Measurements from ENCODE around the gene PYGB.

DNA sequence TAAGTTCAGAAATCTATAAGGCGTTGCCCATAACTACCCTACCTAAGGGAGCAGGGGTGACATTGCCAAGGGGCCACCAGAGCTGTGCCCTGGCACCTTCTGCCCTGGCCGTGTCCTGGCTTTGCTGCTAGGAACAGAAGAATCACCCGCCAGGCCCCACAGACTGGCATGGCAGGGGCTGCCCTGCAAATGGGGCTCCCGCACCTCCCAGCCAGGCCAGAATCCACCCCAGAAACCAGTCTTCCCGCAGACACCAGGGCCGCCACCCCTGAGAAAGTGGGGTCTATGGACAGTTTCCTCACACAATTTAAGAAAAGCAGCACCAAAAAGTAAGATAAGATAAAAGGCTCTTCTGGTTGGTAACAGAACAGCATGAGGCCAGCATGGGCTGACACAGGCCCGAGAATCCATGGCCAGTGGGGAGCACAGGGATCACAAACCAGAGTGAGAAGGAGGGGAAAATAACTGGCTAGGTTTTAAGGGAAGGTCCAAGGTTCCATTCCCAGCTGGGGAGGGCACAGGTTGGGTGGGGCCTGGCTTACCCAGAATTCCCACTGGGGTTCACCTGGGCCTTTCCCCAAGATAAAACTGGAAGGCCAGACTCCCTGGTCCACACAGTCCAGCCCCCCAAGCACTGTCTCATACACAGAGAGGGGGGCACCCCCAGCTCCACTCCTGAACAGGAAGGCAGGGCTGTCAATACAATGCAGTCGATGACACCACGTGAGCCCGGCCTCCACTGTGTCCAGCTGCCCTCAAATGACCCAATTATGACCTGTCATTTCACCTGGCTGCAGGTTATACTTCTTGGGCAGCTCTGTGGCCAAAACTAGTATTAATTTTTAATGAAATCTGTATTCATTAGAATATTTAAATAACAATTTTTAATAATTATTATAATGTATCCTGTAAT, 59.4 kb downstream of the PYGB start:
- TF ChIP-seq, protein P1, sequence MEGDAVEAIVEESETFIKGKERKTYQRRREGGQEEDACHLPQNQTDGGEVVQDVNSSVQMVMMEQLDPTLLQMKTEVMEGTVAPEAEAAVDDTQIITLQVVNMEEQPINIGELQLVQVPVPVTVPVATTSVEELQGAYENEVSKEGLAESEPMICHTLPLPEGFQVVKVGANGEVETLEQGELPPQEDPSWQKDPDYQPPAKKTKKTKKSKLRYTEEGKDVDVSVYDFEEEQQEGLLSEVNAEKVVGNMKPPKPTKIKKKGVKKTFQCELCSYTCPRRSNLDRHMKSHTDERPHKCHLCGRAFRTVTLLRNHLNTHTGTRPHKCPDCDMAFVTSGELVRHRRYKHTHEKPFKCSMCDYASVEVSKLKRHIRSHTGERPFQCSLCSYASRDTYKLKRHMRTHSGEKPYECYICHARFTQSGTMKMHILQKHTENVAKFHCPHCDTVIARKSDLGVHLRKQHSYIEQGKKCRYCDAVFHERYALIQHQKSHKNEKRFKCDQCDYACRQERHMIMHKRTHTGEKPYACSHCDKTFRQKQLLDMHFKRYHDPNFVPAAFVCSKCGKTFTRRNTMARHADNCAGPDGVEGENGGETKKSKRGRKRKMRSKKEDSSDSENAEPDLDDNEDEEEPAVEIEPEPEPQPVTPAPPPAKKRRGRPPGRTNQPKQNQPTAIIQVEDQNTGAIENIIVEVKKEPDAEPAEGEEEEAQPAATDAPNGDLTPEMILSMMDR (IDR thresholded peaks at IDR 0.05), result no peak
- TF ChIP-seq POLR2AphosphoS5 (IDR thresholded peaks at IDR 0.05), result no peak
